IMR-90 (cell line): ENCODE results near the gene TGFBI.

Experiments
- BHLHE40 ChIP-seq: fragments of 150-350 bp; IDR thresholded peaks from 2 replicates; pipeline ENCODE4 v1.6.1; 2016; ENCODE audit warnings: mild to moderate bottlenecking, low read depth, low read length
- CHD1 ChIP-seq: IDR thresholded peaks from 2 replicates; pipeline ENCODE4 v1.6.1; 2012; ENCODE audit warnings: low read depth, low read length, improper control_type of control experiment
- CTCF ChIP-seq: conservative IDR thresholded peaks from 2 replicates; pipeline ENCODE4 v1.5.1; 2012; ENCODE audit warnings: mild to moderate bottlenecking, low read depth, low read length, improper control_type of control experiment
- ELK1 ChIP-seq: fragments of 150-350 bp; IDR thresholded peaks from 2 replicates; pipeline ENCODE4 v1.6.1; 2016; ENCODE audit warnings: low read depth, mild to moderate bottlenecking, low read length, moderate library complexity, borderline replicate concordance
- FOS ChIP-seq: fragments of 150-350 bp; IDR thresholded peaks from 2 replicates; pipeline ENCODE4 v1.6.1; 2016; ENCODE audit warnings: low read depth, low read length
- POLR2A ChIP-seq: IDR thresholded peaks from 2 replicates; pipeline ENCODE4 v1.6.1; 2012; ENCODE audit warnings: mild to moderate bottlenecking, low read depth, low read length
- RAD21 ChIP-seq: IDR thresholded peaks from 2 replicates; pipeline ENCODE4 v1.6.1; 2012; ENCODE audit warnings: low read length, improper control_type of control experiment
- RCOR1 ChIP-seq: IDR thresholded peaks from 2 replicates; pipeline ENCODE4 v1.6.1; 2012; ENCODE audit warnings: mild to moderate bottlenecking, low read length, improper control_type of control experiment; ENCODE audit not compliant: insufficient replicate concordance
- SMC3 ChIP-seq: fragments of 150-350 bp; IDR thresholded peaks from 2 replicates; pipeline ENCODE4 v1.6.1; 2016; ENCODE audit warnings: low read depth, mild to moderate bottlenecking, antibody characterized with exemption, low read length, moderate library complexity

- TF ChIP-seq CTCF (no peak), SMC3 (no peak), BHLHE40 (no peak), RCOR1 (no peak), POLR2A (no peak), ELK1 (no peak), FOS (no peak), RAD21 (no peak), CHD1 (no peak)
Measured at GRCh38 chr5:136108766-136109165, 80.0 kb downstream of the TGFBI start.
